NOMO-1 treated with DMSO at 0.1 percent for 48 hours (cell line): ENCODE measurements around the gene TTLL11.
A peak's percentile ranks its signal among the peaks of the same experiment; 100 is the strongest.

Experiments
- DNase-seq: peaks from one replicate; lab custom pipeline; 2025; ENCODE audit not compliant: unreplicated experiment; lab: John Stamatoyannopoulos, UW

TTLL11 gene

GRCh38 chr9:121838746-121839669, 254.1 kb downstream of the TTLL11 start:
- DNase-seq, result no peak

DNA sequence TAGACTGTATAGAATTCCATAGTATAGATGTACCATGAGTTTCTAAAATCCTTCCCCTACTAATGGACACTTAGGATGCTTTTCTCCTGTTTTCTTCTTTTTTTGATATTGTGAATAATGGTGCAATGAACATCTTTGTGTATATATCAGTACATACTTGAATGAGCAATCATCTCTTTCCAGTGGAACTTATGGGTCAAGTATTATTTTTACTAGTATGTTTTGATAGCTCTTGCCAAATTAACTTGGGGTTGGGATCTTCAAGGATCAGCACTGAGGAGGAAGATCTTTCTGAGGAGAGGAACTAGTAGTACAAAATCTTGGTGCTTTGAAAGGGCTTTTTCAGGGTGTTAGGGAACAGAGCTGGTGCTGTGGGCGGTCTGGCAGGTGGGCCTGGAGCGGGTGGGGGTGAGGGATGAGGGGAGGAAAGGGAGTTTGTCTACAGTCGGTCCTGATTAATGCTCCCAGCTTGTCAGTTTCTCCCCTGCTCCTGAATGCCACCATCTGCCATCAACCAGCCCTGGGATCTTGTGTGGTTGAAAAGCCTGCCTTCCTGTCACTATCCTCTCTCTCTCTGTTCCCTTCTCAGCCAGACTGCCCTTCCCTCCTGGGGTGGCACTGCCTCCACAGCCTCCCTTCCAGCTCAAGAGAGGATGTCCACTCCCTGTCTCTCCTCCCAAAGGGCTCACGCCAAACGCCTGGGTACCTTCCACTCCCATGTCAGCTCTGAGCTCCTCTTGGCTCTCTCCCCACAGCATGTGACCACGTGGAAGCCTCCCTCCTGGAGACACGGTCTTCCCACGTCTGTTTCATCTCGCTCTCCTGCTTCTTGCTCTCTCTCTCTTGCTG, 255.8 kb downstream of the TTLL11 start:
- no peak for DNase-seq

GRCh38 chr9:121836366-121836885, 256.7 kb downstream of the TTLL11 start:
- DNase-seq, result no peak

- no peak for DNase-seq
These were observed 257.3 kb downstream of the TTLL11 start for GRCh38 chr9:121835587-121836365.

DNA sequence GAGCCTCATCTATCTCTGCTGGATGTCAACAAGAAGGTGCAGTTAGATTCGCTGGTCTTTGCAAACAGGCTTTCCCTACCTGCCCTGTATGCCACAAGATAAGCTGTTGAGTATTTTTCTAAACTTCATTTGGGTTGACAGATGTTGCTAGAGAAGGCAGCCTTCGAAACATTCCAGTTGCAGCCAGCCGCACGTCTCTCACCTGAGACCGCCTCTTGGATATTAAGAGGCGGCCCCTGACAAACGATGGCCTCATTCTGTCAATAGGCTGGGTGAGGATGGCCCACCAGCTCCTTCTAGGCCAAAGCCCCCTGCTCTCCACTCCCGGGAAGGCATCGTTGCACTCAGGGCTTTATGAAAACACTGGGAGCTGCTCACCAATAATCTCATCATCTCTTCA, 260.0 kb downstream of the TTLL11 start:
- DNase-seq, result no peak

- DNase-seq, result no peak
These were observed 261.2 kb downstream of the TTLL11 start for GRCh38 chr9:121831869-121832268.

DNA sequence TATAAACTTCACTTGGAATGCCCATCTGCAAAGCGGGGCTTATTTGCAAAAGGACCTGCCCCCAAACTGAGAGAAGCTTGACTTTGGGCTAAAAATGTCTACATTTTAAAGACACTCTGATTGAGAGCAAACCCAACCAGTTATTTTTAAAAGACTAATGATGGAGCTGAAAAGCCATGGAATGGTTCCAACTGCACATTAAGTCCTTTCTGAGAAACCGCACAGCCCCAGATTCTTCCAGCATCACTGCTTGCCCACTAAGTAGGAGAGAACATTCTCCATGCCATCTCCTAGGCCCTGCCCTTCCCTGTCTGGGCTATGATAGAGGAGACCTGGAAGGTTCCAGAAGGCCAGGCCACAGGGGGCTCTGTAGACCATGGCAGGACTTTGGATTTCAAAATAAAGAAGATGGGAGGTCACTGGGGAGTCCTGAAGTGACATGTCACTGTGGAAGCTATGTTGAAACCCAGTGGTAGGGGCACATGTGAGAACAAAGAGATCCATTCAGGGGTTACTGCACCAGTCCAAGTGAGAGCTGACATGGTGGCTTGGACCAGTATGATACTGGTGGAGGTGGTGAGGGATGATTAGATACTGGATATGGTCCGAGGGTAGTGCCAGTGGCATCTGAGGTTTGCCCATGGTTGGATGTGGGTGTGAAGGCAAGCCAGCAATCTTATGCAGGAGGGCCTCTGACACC, 262.5 kb downstream of the TTLL11 start:
- no peak for DNase-seq

- no peak for DNase-seq
These were observed 265.7 kb downstream of the TTLL11 start for GRCh38 chr9:121827251-121827967.

GRCh38 chr9:121826711-121827110, 266.4 kb downstream of the TTLL11 start:
- DNase-seq, result no peak

GRCh38 chr9:121825031-121825691, 267.9 kb downstream of the TTLL11 start:
- no peak for DNase-seq

GRCh38 chr9:121824651-121825030, 268.5 kb downstream of the TTLL11 start:
- DNase-seq, result no peak

DNA sequence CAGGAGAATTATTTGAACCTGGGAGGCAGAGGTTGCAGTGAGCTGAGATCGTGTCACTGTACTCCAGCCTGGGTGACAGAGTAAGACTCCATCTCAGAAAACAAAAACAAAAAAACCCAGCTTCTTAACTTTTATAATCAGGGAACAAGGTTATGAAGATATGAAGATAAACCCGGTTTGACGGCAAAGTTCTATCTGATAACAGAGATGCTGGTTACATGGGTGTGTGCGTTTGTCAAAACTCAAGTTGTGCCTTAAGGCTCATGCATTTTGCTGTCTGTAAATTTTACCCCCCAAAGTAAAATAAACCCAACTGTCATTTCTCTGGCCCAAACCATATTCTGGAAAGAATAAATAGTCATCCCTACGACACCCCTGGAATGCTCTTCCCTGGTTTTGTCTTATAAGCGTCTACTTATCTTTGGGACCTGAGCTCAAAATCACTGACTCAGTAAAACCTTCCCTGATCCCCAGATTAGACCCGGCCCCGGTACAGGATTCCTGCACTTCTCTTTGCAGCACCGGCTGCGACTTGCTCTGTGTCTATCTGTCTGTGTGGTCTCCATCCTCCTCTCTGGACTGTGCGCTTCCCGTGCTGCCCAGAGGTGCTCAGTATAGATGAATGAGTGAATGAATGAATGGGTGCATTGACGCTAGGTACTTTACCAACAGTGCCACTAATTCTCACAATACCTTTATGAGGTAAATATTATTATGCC, 269.5 kb downstream of the TTLL11 start:
- no peak for DNase-seq

GRCh38 chr9:121822093-121823085, 270.7 kb downstream of the TTLL11 start:
- no peak for DNase-seq

GRCh38 chr9:121821326-121821725, 271.8 kb downstream of the TTLL11 start:
- DNase-seq, result no peak

DNA sequence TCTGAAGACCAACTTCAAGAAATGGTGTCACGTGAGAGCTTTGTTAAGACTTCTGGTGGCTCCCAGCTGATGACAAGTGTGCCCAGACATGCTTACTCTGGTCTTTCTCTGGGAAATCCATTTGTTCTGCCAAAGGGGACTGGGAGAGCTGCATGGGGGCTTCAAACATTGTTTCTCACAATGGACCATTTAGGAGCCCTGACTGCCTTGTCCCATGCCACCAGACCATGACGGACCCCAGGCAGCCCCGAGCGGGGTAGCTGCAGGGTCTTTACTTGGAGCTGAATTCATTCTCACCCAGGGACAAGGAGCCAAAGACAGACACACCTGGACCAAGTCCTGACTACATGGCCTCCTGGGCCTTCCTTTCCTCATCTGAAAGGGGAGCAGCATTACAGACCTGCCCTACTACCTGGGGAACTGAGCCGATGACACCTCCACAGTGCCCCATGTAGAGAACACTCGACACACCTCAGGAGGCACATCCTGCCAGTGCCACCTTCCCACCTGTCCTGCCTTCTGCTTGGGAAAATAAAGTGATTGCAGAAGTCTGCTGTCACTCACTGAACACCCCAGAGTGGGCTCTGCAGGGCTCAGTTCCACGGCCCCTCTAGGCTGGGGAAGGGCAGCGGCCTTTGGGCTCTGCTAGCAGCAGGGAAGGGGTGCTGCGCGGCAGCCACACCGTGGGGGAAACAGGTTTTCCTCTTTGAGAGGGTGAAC, 272.7 kb downstream of the TTLL11 start:
- DNase-seq, result no peak

- peak; percentile 51 for DNase-seq
These were observed 273.5 kb downstream of the TTLL11 start for GRCh38 chr9:121819428-121820231.
